Stimulated activated CD4-positive, alpha-beta T cell treated with anti-CD3 and anti-CD28 coated beads, Interleukin-1b, Interleukin-23, amount 100 ng/mL, for 1 hour (primary cell): ENCODE data around the gene TIE1.

Source experiments
- DNase-seq, 2 donors: peaks; one replicate each; pipeline ENCODE4 v3.0.0-alpha.2; 2020; ENCODE audit warnings: low read depth in 2 of 2

Gene TIE1

DNA sequence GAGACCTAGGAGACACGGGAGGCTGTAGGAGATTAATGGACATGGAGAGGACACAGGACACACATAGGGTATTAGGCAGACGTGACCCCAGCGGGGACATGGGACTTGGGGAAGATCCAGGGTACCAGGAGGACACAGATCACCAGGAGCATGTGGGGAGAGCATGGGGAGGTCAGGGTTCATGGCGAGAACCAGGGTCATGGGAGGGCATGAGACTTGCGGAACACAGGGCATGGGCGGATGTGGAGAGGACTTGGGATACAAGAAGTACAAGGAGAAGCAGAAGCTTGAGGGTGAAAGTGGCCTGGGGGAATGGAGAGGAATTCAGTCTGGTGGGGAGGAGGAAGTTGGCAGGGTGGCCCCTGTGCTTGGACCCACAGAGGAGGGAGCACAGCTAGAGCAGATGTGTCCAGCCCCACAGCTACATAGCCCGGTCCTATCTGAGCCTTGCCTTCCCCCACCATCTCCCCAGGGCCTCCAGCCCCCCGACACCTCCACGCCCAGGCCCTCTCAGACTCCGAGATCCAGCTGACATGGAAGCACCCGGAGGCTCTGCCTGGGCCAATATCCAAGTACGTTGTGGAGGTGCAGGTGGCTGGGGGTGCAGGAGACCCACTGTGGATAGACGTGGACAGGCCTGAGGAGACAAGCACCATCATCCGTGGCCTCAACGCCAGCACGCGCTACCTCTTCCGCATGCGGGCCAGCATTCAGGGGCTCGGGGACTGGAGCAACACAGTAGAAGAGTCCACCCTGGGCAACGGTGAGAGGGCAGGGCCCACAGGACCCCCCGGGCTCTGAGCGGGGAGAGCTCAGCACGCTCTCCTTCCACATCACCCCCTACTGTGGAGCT lies 12.1 kb downstream of the TIE1 start:
- no peak for DNase-seq

- no peak for DNase-seq
These were observed 13.0 kb downstream of the TIE1 start for GRCh38 chr1:43313771-43314170.

DNA sequence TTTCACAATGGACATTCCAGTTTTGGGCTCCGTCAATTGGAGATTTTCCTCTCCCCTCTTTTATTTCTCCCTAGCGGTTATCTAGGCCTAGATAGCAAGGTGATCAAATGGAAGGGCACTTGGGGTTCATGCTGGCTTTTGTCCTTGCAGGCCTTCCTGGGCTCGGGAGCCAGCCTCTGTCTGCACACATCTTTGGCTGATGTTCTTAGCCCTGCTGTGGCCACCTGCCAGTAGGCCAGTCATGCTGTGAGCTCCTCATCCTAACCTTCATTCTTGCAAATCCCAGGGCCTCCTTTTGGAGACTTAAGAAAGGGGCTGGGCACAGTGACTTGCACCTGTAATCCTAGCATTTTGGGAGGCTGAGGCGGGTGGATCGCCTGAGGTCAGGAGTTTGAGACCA lies 13.5 kb downstream of the TIE1 start:
- DNase-seq: no peak

- DNase-seq: no peak
These were observed 14.7 kb downstream of the TIE1 start for GRCh38 chr1:43315481-43315880.

GRCh38 chr1:43315963-43316737 lies 15.4 kb downstream of the TIE1 start:
- DNase-seq: no peak

DNA sequence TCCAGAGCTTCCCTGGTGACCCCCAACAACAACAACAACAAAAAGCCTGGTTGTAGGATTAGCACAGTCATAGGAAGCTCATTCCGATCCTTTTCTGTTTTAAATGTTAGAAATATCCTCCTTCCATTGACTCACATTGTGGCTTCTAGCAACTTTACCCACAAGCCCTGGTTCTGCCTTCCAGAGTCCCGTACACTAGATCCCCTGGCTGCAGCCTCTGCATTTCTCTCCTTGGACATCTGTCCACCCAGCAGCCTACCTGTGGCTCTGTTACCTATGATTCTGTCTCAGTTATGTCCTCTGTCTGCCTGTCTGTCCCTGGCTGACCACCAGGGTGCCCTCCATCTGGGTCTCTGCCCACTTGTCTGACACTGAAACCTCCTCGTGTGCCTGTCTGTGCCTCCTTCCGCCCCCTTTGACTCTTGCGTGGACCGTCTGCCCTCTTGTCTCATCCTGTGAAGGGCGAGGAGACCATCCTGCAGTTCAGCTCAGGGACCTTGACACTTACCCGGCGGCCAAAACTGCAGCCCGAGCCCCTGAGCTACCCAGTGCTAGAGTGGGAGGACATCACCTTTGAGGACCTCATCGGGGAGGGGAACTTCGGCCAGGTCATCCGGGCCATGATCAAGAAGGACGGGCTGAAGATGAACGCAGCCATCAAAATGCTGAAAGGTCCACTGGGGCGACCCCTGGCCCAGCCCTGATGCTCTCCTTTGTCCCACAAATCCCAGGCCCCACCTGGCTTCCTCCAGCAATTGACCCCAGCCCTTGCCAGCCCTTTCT lies 16.1 kb downstream of the TIE1 start:
- no peak for DNase-seq

GRCh38 chr1:43317817-43318471 lies 17.2 kb downstream of the TIE1 start:
- DNase-seq: no peak

GRCh38 chr1:43318831-43319230 lies 18.0 kb downstream of the TIE1 start:
- no peak for DNase-seq

- no peak for DNase-seq
These were observed 18.5 kb downstream of the TIE1 start for GRCh38 chr1:43319288-43319687.

GRCh38 chr1:43319766-43320165 lies 19.0 kb downstream of the TIE1 start:
- DNase-seq: no peak

DNA sequence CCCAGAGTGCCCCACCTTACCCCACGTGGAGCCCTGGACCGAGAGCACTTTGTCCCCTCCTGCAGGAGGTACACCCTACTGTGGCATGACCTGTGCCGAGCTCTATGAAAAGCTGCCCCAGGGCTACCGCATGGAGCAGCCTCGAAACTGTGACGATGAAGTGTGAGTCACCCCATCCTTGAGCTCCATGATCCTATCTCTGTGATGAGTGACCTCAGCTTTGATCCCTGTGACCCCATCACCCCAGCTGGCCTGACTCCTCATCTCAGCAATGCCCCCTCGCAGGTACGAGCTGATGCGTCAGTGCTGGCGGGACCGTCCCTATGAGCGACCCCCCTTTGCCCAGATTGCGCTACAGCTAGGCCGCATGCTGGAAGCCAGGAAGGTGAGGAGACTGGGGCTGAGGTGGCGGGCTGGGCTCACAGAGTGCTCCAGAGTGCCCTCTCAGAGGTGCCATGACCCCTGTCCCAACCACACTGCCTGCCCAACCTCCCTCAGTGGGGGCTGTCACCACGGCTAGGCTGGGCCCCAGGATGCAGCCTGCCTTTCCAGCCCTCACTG lies 20.6 kb downstream of the TIE1 start:
- DNase-seq: no peak

- no peak for DNase-seq
These were observed 21.7 kb downstream of the TIE1 start for GRCh38 chr1:43322506-43322905.

- DNase-seq: no peak
These were observed 24.0 kb downstream of the TIE1 start for GRCh38 chr1:43324810-43325209.

- no peak for DNase-seq
These were observed 24.6 kb downstream of the TIE1 start for GRCh38 chr1:43325381-43325780.

GRCh38 chr1:43327549-43328292 lies 26.9 kb downstream of the TIE1 start:
- DNase-seq: no peak

DNA sequence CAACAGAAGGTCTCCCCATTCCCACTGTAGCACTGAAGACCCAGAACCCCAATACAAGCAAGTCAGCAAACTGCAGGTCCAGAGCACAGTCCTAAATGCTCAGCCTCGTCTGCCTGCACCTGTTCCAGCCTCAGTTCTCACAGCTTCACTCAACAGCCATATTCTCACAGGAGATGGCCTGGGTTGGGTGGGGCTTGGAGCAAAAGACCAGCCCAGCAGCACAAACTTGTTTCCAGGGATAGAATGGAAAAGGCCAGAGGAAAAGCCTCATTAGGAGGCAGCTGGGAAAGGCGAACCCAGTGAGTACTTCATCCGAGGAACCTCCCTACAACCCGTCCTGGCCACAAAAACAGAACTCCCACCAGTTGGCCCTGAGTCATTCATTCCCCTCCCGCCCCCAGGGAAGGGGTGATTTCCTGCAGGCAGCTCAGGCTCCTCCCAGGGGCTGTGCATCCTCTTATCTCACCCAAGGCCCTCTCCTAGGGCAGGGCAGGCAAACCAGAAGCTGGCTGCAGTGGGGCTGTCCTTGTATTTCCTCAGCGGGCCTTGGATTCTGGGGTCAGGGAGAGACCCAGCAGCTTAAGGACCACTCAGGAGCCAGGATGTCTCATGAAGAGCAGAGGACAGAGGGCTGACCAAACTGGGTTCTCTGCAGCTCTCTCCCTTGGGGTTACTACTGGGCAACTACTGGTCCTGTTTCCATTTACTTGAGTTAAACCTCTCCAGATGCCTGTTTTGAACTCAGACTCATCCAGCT lies 29.4 kb downstream of the TIE1 start:
- peak in 1 of 2 donors; percentile 32 for DNase-seq

GRCh38 chr1:43331688-43332087 lies 30.9 kb downstream of the TIE1 start:
- DNase-seq: no peak

DNA sequence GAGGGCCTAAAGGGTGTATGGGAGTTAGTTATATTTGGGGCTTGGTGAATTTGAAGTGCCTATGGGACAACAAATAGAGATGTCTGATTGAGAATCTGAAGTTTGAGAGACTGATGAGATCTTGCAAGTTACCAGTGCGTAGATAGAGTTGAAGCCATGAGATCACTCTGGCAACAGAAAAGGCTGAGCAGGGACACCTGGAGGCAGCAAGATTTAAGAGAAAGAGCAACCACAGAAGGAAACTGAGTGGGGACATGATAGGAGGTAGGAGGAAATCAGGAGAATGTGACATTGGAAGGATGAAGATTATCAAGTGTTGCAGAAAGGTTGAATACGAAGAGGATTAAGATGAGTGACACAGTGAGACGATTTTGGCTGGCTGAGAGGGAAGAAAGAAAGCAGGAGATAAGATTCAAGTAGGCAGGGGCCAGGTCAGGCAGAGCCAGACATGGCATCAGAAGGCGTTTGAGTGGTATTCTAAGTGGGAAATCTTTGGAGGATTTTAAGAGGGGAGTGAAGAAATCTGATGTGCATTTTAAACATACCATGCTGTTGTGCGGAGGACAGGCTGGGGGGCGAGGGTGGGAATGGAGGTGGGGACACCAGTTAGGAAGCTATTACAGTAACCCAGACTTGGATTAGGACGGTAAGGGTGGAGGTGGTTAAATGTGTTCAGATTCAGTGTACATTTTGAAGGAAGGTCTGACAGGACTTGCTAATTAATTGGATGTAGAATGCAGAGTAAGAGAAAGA lies 33.8 kb downstream of the TIE1 start:
- DNase-seq: no peak

DNA sequence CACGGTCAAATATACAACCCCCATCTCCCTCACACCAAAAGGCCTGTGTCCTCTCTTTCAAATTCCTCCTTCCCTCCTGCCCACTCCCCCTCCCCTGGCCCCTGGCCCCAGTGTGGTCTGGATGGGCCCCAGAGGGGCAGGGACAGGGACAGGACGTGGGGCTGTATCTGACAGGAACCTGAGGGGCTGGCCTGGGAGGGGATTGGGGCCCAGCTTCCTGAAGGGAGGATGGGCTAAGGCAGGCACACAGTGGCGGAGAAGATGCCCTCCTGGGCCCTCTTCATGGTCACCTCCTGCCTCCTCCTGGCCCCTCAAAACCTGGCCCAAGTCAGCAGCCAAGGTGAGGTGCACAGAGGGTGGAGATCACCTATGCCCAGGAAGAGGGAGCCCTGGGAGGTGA lies 36.8 kb downstream of the TIE1 start, which contains the start of gene MPL:
Gene MPL (plus strand): TSS at position 231 of the 400 bp plus-strand sequence. CDS start 31 bp downstream, at position 262.
- DNase-seq: no peak
